HFF-Myc (cell line): ENCODE measurements around the gene TRMT11.
A peak's percentile ranks its signal among the peaks of the same experiment; 100 is the strongest.

Experiments
- DNase-seq: peaks from one replicate; pipeline ENCODE4 v3.0.0-alpha.2; 2011; ENCODE audit warnings: low read depth; ENCODE audit errors: extremely low read depth
- H3K4me3 ChIP-seq: replicated peaks from 2 replicates; pipeline ENCODE4 v1.5.1; 2011; ENCODE audit warnings: low read depth, mild to moderate bottlenecking, control low read depth, low read length
- CTCF ChIP-seq: IDR thresholded peaks from 2 replicates; pipeline ENCODE4 v1.5.1; 2012; ENCODE audit warnings: mild to moderate bottlenecking, low read depth, low read length, control low read depth; ENCODE audit errors: missing control alignments

The TRMT11 gene

GRCh38 chr6:125987026-125987617, 782 bp downstream of the TRMT11 start:
- peak overlapping the region; percentile 84 for H3K4me3 ChIP-seq
- no peak for DNase-seq
- TF ChIP-seq CTCF, result no peak

- peak overlapping the region; percentile 84 for H3K4me3 ChIP-seq
- no peak for DNase-seq
- TF ChIP-seq CTCF, result no peak
These were observed 1.9 kb downstream of the TRMT11 start for GRCh38 chr6:125988280-125988679.

GRCh38 chr6:125989631-125990030, 3.3 kb downstream of the TRMT11 start:
- no peak for TF ChIP-seq CTCF
- no peak for DNase-seq
- H3K4me3 ChIP-seq, result peak overlapping the region; percentile 14

GRCh38 chr6:125991653-125992052, 5.3 kb downstream of the TRMT11 start:
- DNase-seq, result no peak
- H3K4me3 ChIP-seq, result no peak overlapping the region
- TF ChIP-seq CTCF, result no peak

GRCh38 chr6:125994670-125995488, 8.5 kb downstream of the TRMT11 start:
- DNase-seq, result no peak
- no peak overlapping the region for H3K4me3 ChIP-seq
- TF ChIP-seq CTCF, result no peak

- no peak for DNase-seq
- no peak overlapping the region for H3K4me3 ChIP-seq
- peak; percentile 97 for TF ChIP-seq CTCF
These were observed 9.7 kb downstream of the TRMT11 start for GRCh38 chr6:125995972-125996580.
